Natural killer cell (primary cell): ENCODE data around the gene ZNF557. TPM values are rescaled to one million over a fixed set of nuclear protein-coding genes. Genes with fewer than 3 reads are reported as not detected.

Experiments used
- ATAC-seq, 3 donors: fragments of 150-1000 bp in 2 of 3; fragments of 200-7000 bp in 1 of 3; cut with Tn5 transposase; 1 replicate in 1 of 3; 2 replicates in 2 of 3; pipeline ENCODE4 v1.10.0; 2021; ENCODE audit warnings: mild to moderate bottlenecking in 2 of 3, moderate library complexity in 2 of 3
- DNase-seq, 2 donors: peaks; one replicate each; pipeline versions ENCODE4 v3.0.0 to v3.0.0-alpha.2; 2013 to 2021; ENCODE audit warnings: mixed read lengths in 1 of 2
- H3K27ac ChIP-seq: one replicate; pipeline ENCODE4 v1.5.1; 2013; ENCODE audit warnings: mild to moderate bottlenecking, low read length
- H3K27me3 ChIP-seq: one replicate; pipeline ENCODE4 v1.6.1; 2013; ENCODE audit warnings: low read length; ENCODE audit not compliant: control insufficient read depth, insufficient read depth
- H3K36me3 ChIP-seq: one replicate; pipeline ENCODE4 v1.6.1; 2013; ENCODE audit warnings: low read length; ENCODE audit not compliant: control insufficient read depth, insufficient read depth
- H3K4me1 ChIP-seq: one replicate; pipeline ENCODE4 v1.6.1; 2013; ENCODE audit warnings: low read length; ENCODE audit not compliant: control insufficient read depth, insufficient read depth
- H3K4me3 ChIP-seq: one replicate; pipeline ENCODE4 v1.5.1; 2013; ENCODE audit warnings: low read length
- H3K9me3 ChIP-seq: one replicate; pipeline ENCODE4 v1.6.1; 2013; ENCODE audit warnings: low read length; ENCODE audit not compliant: control insufficient read depth, insufficient read depth
- H3K27ac Mint-ChIP-seq, 2 donors: one replicate each; pipeline ENCODE4 v1.8.0; 2022; ENCODE audit warnings: mild to moderate bottlenecking in 2 of 2, mixed read lengths in 2 of 2, moderate library complexity in 1 of 2
- H3K27me3 Mint-ChIP-seq, 2 donors: one replicate each; pipeline ENCODE4 v1.8.0; 2022; ENCODE audit warnings: low read depth in 2 of 2, mixed read lengths in 2 of 2
- H3K36me3 Mint-ChIP-seq: one replicate; pipeline ENCODE4 v1.8.0; 2022; ENCODE audit warnings: mixed read lengths
- H3K4me1 Mint-ChIP-seq, 2 donors: one replicate each; pipeline ENCODE4 v1.8.0; 2022; ENCODE audit warnings: mixed read lengths in 2 of 2
- H3K4me3 Mint-ChIP-seq: one replicate; pipeline ENCODE4 v1.8.0; 2022; ENCODE audit warnings: mild to moderate bottlenecking, moderate library complexity, mixed read lengths
- H3K9me3 Mint-ChIP-seq, 2 donors: one replicate each; pipeline ENCODE4 v1.8.0; 2022; ENCODE audit warnings: mixed read lengths in 2 of 2
- CTCF ChIP-seq: fragments of 200-600 bp; IDR thresholded peaks from one replicate; pipeline ENCODE4 v1.8.0; 2022; ENCODE audit warnings: antibody characterized with exemption
- WGBS: methylation state at CpG from one replicate; pipeline ENCODE4 v1.1.7; 2013; ENCODE audit warnings: missing lambda C conversion rate; ENCODE audit not compliant: insufficient coverage; 5-methylcytosine and 5-hydroxymethylcytosine counted together
- intact Hi-C: fragments of 100-400 bp; cut with micrococcal nuclease; formaldehyde crosslinking; loops from one replicate; pipeline ENCODE4 v1.14.2; 2022
- total RNA-seq, 4 donors: library from RNA; stranded (reverse); fragments of 120-200 nt in 1 of 4; gene quantifications; one replicate each; pipeline versions ENCODE4 v1.2.3 to v1.2.4, GENCODE V29; 2013 to 2022

Gene ZNF557
- total RNA-seq, 3 donors from 2014 or later (not counting 1 experiment from before 2014, with no cell fraction given), result 10.7 to 14.5 (median 10.9) TPM

DNA sequence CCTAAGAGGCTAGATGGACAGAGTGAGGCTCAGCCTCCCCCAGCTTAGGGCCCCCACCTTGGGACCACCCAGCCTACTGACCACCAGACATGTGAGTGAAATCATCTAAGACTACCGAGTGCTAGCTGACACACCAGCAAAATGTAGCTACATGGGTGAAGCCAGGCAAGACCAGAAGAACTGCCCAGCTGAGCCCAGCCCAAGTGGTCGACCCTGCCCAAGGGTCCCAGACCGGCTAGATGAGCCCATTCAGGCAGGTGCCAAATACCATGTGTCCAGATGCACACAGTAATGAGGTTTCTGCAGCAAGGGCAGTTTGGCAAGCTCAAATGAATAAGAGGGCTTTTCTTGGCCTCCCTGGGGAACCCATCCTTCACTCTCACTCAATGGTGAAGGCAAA, 56.6 kb downstream of the ZNF557 start:
- intact Hi-C loops, result no loop called here
- Mint-ChIP-seq H3K27ac (no peak overlapping the region), H3K4me3 (no peak overlapping the region), H3K36me3 (no peaks in the 10 kb centered on the region), H3K27me3 (no peaks in the 10 kb centered on the region), H3K4me1 (no peaks in the 10 kb centered on the region), H3K9me3 (no peaks in the 10 kb centered on the region)
- ATAC-seq (no peak), DNase-seq (no peak)
- WGBS, result 94% methylated on average over 3 of the region's 3 CpGs
- Histone ChIP-seq H3K27ac (no peak overlapping the region), H3K4me1 (no peaks in the 10 kb centered on the region), H3K27me3 (no peaks in the 10 kb centered on the region), H3K36me3 (no peaks in the 10 kb centered on the region), H3K9me3 (peaks cover 9% of the 10 kb centered on the region), H3K4me3 (no peak overlapping the region)
- no peak for TF ChIP-seq CTCF

DNA sequence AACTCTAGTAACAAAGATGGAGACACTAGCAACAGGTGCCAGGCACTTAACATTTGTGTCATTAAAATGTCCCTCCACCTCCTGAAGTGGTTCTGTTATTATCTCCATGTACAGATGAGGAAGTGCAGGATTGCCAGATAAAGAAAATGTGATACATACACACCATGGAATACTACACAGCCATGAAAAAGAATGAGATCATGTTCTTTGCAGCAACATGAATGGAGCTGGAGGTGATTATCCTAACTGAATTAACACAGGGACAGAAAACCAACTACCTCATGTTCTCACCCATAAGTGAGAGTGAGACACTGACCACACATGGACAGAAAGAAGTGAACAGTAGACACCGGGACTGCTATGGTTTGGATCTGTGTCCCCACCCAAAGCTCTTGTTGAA, 60.5 kb downstream of the ZNF557 start:
- ATAC-seq, result no peak
- H3K36me3 ChIP-seq, result no peaks in the 10 kb centered on the region
- Mint-ChIP-seq H3K4me3 (no peak overlapping the region), H3K27ac (no peak overlapping the region), H3K36me3 (no peaks in the 10 kb centered on the region), H3K27me3 (no peaks in the 10 kb centered on the region), H3K4me1 (no peaks in the 10 kb centered on the region), H3K9me3 (no peaks in the 10 kb centered on the region)
- 100% methylated on average over 1 of the region's 1 CpG for WGBS
- no peaks in the 10 kb centered on the region for H3K27me3 ChIP-seq
- H3K9me3 ChIP-seq, result peaks cover 9% of the 10 kb centered on the region
- no peak overlapping the region for H3K27ac ChIP-seq
- TF ChIP-seq CTCF, result no peak
- DNase-seq, result no peak
- no peaks in the 10 kb centered on the region for H3K4me1 ChIP-seq
- no peak overlapping the region for H3K4me3 ChIP-seq
- intact Hi-C loops, result no loop called here

DNA sequence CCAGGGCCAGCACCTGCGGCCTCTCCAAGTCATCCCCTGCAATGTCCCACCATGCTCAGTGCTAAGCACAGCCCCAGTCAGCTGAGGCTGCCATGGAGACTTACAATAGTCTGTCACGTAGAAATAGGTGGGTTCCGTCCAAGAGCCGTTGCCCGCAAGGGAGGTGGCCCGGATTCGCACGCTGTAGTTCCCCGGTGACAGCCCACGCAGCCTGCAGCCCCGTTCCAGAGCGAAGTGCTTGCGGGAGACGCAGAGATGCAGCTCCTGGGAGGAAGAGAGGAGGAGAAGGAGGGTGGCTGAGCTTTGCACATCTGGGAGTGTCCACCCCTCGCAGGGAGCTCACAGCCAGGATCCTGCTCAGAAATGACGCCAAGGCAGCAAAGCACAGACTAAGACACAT, 62.6 kb downstream of the ZNF557 start:
- Histone ChIP-seq H3K4me1 (no peaks in the 10 kb centered on the region), H3K4me3 (no peak overlapping the region), H3K9me3 (no peaks in the 10 kb centered on the region), H3K27me3 (no peaks in the 10 kb centered on the region), H3K27ac (no peak overlapping the region), H3K36me3 (no peaks in the 10 kb centered on the region)
- no peak overlapping the region for H3K27ac Mint-ChIP-seq
- H3K4me3 Mint-ChIP-seq, result no peak overlapping the region
- intact Hi-C loops, result no loop called here
- no peak for ATAC-seq
- H3K36me3 Mint-ChIP-seq, result no peaks in the 10 kb centered on the region
- 97% methylated on average over 16 of the region's 16 CpGs for WGBS
- TF ChIP-seq CTCF, result no peak
- no peaks in the 10 kb centered on the region for H3K4me1 Mint-ChIP-seq
- no peak for DNase-seq
- H3K9me3 Mint-ChIP-seq, result no peaks in the 10 kb centered on the region
- no peaks in the 10 kb centered on the region for H3K27me3 Mint-ChIP-seq

- H3K4me3 Mint-ChIP-seq, result no peak overlapping the region
- H3K27me3 Mint-ChIP-seq, result no peaks in the 10 kb centered on the region
- no peaks in the 10 kb centered on the region for H3K9me3 Mint-ChIP-seq
- Histone ChIP-seq H3K9me3 (no peaks in the 10 kb centered on the region), H3K4me1 (no peaks in the 10 kb centered on the region), H3K4me3 (no peak overlapping the region), H3K27me3 (no peaks in the 10 kb centered on the region), H3K36me3 (no peaks in the 10 kb centered on the region), H3K27ac (no peak overlapping the region)
- intact Hi-C loops, result no loop called here
- WGBS, result 85% methylated on average over 2 of the region's 2 CpGs
- TF ChIP-seq CTCF, result no peak
- no peak for DNase-seq
- H3K27ac Mint-ChIP-seq, result no peak overlapping the region
- H3K36me3 Mint-ChIP-seq, result no peaks in the 10 kb centered on the region
- ATAC-seq, result no peak
- H3K4me1 Mint-ChIP-seq, result no peaks in the 10 kb centered on the region
Measured at GRCh38 chr19:7137120-7137519, 67.6 kb downstream of the ZNF557 start.
